SW480 (cell line): ENCODE data around the gene FHL2.

Experiments
- DNase-seq: peaks from one replicate; pipeline ENCODE4 v3.0.0-alpha.2; 2016; ENCODE audit warnings: low spot score

Gene FHL2

GRCh38 chr2:105378276-105378840, 20.5 kb downstream of the FHL2 start:
- no peak for DNase-seq

- no peak for DNase-seq
Observed at GRCh38 chr2:105377871-105378270, 21.0 kb downstream of the FHL2 start.

DNA sequence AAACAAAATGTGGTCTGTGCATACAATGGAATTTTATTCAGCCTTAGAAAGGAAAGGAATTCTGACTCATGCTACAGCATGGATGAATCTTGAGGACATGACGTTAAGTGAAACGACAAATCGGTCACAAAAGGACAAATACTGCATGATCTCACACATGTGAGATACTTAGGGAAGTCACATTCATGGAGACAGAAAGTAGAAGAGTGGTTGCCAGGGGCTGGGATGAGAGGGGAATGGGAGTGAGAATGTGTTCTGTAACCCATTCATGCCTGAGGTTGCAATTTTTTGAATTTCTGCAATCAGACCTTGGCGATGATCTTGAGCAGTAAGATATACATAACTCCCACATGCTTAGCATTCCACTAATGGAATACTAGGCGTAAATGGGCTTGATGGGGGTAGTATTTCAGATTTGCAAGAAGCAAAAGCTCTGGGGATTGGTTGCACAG, 22.0 kb downstream of the FHL2 start:
- DNase-seq: no peak

DNA sequence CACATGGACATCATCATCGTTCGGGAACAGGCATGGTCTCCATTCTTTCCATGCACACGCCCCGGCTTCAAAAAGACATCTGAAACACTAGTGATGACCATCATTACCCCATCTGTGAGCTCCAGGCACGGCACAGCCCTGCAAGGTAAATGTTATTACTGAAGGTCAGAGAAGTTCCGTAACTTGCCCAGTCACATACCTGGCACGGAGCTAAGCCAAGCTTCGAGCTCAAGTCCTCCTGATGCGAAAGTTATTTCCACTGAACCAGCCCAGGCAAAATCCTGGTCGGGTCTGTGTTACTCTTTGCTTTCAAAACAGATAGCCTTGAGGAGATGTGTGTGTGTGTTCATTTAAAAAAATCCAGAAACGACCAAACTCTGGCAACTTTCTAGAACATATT, 22.8 kb downstream of the FHL2 start:
- no peak for DNase-seq

DNA sequence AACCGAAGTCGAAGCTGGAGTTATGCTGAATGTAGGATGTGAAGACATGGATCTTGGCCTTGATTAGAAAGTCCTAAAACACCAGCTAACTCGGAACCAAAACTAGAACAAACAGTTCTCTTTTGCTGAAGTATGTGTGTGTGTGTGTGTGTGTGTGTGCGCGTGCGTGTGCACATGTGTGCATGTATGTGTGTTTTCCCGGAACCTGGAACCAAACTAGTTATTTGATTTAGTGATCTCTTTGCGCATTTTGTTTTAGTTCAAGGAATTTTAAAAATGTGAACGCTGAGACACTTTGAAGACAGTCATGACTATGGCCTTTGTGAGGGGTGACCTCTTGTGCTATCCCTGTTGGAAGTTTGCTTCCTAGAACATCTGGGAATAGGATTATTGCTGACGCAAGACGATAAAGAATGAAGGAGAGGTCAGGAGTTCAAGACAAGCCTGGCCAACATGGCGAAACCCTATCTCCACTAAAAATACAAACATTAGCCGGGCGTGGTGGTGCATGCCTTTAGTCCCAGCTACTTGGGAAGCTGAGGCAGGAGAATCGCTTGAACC, 23.8 kb downstream of the FHL2 start:
- DNase-seq: no peak

GRCh38 chr2:105373895-105374401, 24.9 kb downstream of the FHL2 start:
- no peak for DNase-seq

GRCh38 chr2:105373344-105373781, 25.5 kb downstream of the FHL2 start:
- DNase-seq: no peak

DNA sequence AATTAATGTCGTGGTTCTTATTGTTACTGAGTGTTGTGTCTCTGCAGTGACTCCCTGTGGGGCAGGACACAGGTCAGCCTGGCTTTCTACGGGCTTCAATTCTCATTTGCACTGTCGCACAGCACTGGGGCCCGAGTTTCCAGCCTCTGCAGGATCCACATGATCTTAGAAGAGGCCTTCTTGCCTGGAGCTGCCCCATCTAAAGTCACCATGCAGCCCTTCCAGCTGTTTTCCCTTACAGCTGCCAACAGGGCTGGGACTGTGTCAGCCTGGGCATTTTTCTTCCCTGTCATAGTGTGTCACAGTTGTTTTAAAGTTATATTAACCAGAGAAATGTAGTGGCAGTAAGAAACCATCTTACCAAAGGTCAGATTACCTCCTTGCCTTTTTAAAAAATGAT, 27.0 kb downstream of the FHL2 start:
- DNase-seq: no peak

DNA sequence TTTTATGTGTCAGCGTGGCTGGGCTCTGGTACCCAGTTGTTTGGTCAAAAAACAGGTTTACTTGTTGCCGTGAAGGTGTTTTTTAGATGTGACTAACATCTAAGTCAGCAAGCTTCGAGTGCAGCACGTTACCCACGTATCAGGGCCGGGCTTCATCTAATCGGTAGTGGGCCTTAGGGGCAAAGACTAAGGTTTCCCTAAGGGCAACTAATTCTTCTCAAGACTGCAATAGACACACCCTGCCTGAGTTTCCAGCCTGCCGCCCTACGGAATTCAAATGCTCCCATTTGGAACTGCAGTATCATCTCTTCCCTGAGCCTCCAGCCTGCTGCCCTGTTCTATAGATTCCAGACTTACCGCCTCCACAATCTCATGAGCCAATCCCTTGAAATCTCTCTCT, 27.7 kb downstream of the FHL2 start:
- DNase-seq: no peak

DNA sequence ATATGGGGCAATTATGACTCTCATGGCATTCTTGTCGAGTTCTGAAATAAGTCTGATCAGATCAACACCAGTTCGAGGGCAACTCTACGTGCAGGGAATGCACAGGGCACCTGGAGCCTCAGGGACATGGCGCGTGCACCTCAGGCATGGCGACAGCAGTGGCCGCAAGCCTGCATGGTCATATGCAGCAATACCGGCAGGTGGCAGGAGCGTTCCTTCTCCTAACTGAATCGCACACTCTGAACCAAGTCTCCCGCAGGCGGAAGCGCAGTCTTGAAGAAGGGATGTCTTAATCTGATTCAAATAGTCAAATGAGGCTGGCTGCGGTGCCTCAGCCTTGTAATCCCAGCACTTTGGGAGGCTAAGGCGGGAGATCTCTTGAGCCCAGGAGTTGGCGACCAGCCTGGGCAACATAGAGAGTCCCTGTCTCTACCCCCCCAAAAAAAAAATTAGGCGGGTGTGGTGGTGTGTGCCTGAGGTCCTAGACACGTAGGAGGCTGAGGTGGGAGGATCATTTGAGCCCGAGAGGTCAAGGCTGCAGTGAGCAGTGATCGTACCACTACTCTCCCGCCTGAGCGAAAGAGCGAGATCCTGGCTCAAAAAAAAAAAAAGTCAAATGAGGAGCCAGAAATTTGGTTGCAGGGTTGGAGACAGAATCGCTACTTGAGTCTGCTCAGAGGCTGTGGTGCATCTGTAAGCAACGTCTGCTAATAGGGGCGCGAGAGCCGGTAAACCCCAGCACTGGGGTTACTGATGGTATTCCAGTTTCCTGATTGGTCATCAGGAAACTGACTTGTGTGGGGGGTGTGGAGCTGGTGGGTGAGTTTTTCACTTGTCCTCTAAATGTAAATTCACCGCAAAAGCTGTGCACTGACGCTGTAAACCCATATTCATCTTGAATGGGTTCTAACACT, 28.8 kb downstream of the FHL2 start:
- peak; percentile 55 for DNase-seq

DNA sequence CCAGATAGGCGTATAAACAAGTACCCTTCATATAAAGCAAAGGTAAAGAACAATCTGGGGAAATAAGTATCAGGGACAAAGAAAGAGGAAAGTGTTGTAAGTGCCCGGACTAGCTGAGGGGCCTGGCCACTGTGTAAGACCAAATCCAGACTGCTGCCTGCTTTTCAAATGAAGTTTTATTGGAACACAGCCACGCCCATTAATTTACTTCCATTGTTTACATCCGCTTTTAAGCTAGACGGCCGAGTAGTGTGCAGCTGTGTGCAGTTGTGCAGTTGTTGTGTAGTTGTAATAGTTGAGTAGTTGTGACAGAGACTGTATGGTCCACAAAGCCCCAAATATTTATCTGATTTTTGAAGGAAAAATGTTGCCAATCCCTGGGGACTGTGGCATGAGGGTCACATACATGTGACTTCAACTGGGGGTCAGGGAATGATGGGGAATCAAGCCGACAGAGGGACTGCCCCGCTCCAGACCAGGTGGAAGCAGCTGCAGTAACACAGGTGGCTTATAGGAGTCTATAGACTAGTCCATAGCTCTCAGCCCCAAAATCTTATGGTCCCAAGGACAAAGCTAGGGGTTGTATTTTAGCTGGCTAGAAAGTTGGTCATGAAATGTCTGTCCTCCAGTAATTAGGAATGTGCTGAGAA, 30.0 kb downstream of the FHL2 start:
- DNase-seq: no peak

DNA sequence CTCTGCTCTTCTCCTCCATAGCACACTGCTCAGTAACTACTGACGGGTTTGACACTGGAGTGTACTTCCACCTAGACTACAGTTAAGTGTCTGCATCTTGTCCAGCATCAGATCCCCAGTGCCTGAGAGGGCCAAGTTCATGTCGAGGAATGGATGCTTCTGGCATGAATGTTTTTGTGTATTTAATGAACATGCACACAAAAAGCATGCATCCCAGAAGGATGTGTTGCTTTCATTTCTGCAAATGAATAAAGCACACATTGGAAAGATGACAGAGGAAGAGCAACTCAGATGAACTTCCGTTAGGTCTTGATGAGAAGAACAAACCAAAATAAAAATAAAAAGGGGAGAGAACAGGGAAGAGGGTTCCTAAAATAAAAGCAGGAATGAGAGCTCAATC, 33.6 kb downstream of the FHL2 start:
- no peak for DNase-seq

DNA sequence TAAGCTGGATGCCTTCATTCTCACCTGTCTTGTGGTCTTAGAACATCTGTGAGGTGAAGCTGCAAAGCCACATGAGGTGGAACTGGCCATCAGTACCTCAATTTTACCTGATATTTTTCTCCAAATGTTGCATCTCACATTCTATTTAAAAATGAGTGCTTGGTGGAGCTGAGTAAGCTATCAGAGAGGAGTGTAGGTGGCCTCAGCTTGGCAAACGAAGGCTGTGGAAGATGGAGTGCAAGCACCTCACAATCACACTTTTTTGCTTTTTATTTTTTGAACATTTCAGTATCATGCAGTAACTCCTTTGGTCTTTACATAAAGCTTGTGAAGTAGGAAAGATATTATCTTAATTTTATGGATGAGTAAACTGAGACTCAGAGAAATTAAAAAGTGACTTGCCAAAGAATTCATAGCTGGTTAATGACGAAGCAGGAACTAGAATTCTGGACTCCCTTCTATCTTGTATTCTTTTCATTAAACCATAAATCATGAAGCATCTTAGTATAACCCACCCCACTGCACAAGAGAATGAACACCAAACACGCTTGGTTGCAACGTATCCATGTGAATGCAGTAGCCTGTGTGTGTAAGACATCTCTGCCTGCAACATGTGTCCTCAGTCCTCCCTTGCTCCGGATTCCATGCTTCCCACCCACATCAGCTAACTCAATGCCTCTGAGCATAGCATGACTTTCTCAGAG, 34.3 kb downstream of the FHL2 start:
- DNase-seq: no peak

DNA sequence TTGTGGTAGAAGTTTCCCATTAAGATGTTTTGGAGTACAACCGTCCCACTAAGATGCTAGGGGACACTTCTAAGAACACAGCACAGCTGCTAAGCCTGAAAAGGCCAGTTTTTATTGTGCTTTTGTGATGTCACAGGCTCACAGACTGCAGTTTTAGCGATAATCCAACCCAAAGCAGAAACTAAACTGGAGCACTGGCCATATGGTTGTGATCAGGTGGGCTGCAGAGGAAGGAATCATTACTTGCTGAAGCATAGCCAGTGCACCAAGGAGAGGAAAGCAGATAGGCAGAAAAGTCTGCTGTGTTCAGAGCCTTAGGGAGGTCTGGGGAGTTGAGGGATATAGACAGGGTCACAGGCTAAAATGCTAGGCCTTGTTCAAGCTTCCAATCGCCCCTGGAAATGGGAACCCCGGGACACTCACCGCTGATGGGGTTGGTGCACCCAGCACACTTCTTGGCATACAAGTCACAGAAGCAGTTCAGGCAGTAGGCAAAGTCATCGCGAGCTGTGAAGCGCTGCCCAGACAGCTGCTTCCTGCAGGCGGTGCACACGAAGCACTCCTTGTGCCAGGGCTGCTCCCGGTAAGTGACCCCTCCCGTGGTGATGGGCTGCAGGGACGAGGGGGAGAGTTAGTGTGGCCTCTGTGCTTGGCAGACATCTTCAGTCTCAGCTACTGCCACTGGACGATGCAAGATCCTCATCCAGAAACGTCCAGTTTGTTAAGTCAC, 35.8 kb downstream of the FHL2 start:
- no peak for DNase-seq

DNA sequence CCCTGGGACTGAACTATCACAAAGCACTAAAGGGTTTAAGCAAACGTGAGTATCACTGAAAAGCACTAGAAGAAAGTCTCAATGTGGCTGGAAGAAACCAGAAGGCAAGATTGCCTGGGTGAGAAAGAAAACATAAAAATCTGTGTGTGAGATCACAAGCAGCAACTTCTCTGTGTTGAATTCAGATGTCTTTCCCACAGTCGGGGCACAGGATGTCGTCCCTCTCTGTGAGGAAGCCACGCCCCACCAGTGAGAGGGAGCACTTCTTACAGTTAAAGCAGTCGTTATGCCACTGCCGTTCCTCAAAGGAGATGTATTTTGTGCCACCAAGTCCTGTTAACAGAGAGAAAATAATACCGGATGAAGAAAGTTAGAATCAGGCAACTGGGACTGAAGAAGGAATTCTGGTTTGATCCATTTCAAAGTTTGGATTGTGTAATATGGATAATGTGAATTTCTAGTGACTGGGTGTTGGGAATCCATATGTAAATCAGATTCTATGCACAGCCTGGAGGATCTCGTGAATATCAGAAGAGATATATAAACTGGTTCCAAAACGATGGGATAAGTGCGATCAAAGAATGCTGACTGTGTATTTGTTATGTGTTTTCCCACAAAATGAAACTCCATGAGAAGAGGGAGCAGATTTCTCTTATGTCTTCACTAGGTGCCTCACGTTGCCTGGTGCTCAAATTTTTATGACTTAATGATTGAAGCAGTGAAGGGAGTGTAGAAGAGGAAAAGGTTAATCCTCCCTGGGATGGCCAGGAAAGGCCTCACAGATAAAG, 37.6 kb downstream of the FHL2 start:
- DNase-seq: no peak

DNA sequence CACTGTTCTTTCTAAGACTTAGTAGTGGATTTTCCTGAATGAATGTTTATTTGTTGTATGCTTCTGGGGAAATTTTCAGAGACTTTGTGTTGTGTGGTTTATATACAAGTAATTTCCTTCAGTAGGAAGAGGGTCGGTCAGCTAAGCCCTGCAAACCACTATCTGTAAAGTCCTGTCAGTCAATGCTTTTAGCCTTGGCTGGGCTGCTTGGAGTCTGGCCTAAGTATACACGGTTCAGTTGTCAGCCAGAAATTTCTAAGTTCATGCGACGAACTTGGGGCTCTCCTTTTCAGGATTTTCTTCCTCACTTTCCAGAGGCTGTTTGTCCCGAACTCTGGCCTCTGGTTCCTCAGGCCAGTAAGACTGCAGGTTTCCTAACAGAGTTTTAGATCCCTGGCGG, 40.3 kb downstream of the FHL2 start:
- DNase-seq: no peak

DNA sequence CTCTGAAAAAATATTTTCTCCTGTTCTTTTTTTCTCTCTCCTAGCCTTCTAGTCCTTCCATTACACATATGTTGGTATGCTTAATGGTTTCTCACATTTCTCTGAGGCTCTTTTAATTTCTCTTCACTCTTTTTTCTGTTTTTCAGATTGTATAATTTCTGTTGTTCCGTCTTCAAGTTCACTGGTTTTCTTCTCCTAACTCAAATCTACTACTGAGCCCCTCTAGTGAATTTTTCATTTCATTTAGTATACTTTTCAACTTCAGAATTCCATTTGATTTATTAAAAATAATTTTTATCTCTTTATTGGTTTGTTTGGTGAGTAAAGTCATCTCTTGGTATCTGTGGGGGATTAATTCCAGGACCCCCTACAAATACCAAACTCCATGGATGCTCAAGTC, 41.7 kb downstream of the FHL2 start:
- DNase-seq: no peak

DNA sequence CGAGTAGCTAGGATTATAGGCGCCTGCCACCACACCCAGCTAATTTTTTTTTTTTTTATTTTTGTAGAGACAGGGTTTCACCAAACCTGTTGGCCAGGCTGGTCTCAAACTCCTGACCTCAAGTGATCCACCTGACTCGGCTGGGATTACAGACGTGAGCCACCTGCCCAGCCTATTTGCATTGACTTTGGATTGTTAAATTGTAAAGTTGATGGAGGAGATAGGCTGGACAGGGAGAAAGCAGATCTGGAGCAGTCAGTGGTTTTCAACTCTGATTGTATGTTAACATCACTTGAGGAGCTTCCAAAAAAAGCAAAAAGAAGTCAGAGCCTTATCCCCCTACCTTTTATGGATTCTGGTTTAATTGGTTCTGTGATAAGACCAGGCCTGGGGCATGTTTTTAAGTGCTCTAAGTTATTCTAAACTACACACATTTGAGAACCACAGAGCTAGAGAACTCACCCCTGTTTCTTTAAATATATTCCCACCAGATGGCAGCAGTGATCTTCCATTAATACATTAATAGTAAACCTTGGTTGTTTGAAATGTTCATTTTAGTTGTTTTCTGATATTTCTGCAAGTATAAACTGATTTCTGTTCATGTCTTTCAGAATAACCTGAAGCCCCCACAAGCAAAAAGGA, 54.0 kb downstream of the FHL2 start:
- peak; percentile 39 for DNase-seq

GRCh38 chr2:105339414-105339813, 59.4 kb downstream of the FHL2 start:
- DNase-seq: no peak

DNA sequence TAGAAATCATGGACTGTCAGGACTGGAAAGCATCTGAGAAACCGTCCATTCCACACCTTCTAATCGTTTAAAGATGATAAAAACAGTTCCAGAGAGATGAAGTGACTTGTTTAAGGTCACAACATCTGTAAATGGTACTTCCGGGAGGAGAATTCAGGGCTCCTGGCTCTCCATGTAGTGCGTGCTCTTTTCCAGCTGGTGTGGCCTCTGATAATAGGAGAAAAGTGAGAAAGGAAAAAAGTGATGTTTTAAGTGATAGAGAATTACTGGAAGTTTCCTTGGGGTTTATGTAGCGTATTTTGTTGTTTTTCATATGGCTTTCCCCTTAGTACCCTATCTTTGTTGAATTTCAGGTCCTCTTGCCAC, 60.8 kb downstream of the FHL2 start:
- no peak for DNase-seq
